Heart left ventricle (tissue), 16 donors: ENCODE results near the gene CELSR3. TPM values are rescaled to one million over a fixed set of nuclear protein-coding genes. Genes with fewer than 3 reads are reported as not detected.

ENCODE experiments used
- ATAC-seq, 4 donors: fragments of 200-7000 bp; cut with Tn5 transposase; one replicate each; pipeline ENCODE4 v1.9.1; 2020 to 2022; ENCODE audit warnings: moderate library complexity in 4 of 4, mild to moderate bottlenecking in 3 of 4, moderate number of reproducible peaks in 1 of 4
- DNase-seq, 5 donors: peaks; one replicate each; pipeline ENCODE4 v3.0.0-alpha.2; 2020
- H3K27ac ChIP-seq, 12 donors: fragments of 200-600 bp; sonication (generic) in 4 of 12; one replicate each; pipeline versions ENCODE4 v1.5.0 to v1.8.0; 2016 to 2022; ENCODE audit warnings: mild to moderate bottlenecking in 2 of 12
- H3K27me3 ChIP-seq, 9 donors: fragments of 200-600 bp; sonication (generic) in 2 of 9; one replicate each; pipeline versions ENCODE4 v1.5.1 to v1.8.0; 2016 to 2022; ENCODE audit warnings: mild to moderate bottlenecking in 3 of 9
- H3K36me3 ChIP-seq, 9 donors: fragments of 200-600 bp; sonication (generic) in 2 of 9; one replicate each; pipeline versions ENCODE4 v1.5.0 to v1.8.0; 2018 to 2022; ENCODE audit warnings: mild to moderate bottlenecking in 2 of 9
- H3K4me1 ChIP-seq, 12 donors: fragments of 200-600 bp; sonication (generic) in 4 of 12; one replicate each; pipeline versions ENCODE4 v1.5.0 to v1.8.0; 2016 to 2022; ENCODE audit warnings: mild to moderate bottlenecking in 3 of 12
- H3K4me3 ChIP-seq, 12 donors: fragments of 200-600 bp; sonication (generic) in 4 of 12; one replicate each; pipeline versions ENCODE4 v1.5.0 to v1.8.0; 2017 to 2022; ENCODE audit warnings: mild to moderate bottlenecking in 9 of 12, moderate library complexity in 4 of 12
- H3K9me3 ChIP-seq, 12 donors: fragments of 200-600 bp; sonication (generic) in 4 of 12; one replicate each; pipeline versions ENCODE4 v1.5.0 to v1.8.0; 2016 to 2022; ENCODE audit warnings: mild to moderate bottlenecking in 1 of 12
- CTCF ChIP-seq, 12 donors: fragments of 200-600 bp; sonication (generic) in 4 of 12; IDR thresholded peaks; one replicate each; pipeline versions ENCODE4 v1.5.0 to v1.8.0; 2018 to 2022; ENCODE audit warnings: antibody characterized with exemption in 12 of 12, mild to moderate bottlenecking in 5 of 12
- POLR2A ChIP-seq, 2 donors: fragments of 450-650 bp; IDR thresholded peaks; one replicate each; pipeline ENCODE4 v1.6.1; 2017; ENCODE audit warnings: antibody characterized with exemption in 2 of 2, mild to moderate bottlenecking in 2 of 2, moderate library complexity in 2 of 2
- WGBS, 4 donors: extraction: QIAGEN DNeasy Blood & Tissue Kit in 2 of 4; methylation state at CpG; one replicate each; pipeline versions ENCODE4 v1.1.5 to v1.1.7; 2013 to 2018; 5-methylcytosine and 5-hydroxymethylcytosine counted together
- intact Hi-C, 10 donors: fragments of 100-400 bp; cut with DNase I; formaldehyde crosslinking; loops; one replicate each; pipeline versions ENCODE4 v1.11.1 to v1.14.2; 2022
- polyA plus RNA-seq, 2 donors: library from polyadenylated mRNA; stranded (reverse); fragments of 200-250 nt; gene quantifications; one replicate each; pipeline ENCODE4 v1.2.3, GENCODE V29; 2013
- total RNA-seq, 9 donors: library from RNA; depleted of rRNA in 2 of 9; stranded (reverse); fragments of >200 nt in 2 of 9; fragmentation: NEBNext Ultra II Directional in 3 of 9; extraction: Animal tissue kit (Norgen Biotek cat#: 25700) in 3 of 9; gene quantifications; one replicate each; pipeline versions ENCODE4 v1.1.0 to v1.2.4, GENCODE V29; 2016 to 2023
- donor health status: ischemic (EF 13 %, LVEDD 7.1; RV severe dilation, severe dysfunction).
- donor health status: healthy with polysubstance abuse.
- donor health status: DM: no; HTN: yes; CAD: no.
- donor health status: DM: no; HTN: no; CAD: no.
- donor health status: ischemic (EF 25% LVEDD 6.9; RV normal size, moderate dysfunction).
- donor health status: ischemic (EF 25% LVEDD 5.7; RV mildly dilated, moderate dysfunction).
- donor health status: healthy.
- donor health status: DM: yes; HTN: yes; CAD: no.
- donor health status: ischemic (EF 35%, LVEDD 5.7; RV mildly dilated, moderate dysfunction).
- donor health status: nonischemic (EF 11% LVEDD 7.7; RV severe dilation, severe dysfunction).
- donor health status: DM: yes; HTN: yes; CAD: no.
- donor health status: PGD.
- donor health status: ischemic (EF 29% LVEDD 5.4; RV normal size, mild dysfunction).
- donor health status: nonischemic (EF 23%, LVEDD 6.1; RV moderate dilation, normal function).

Gene CELSR3
- total and polyA plus RNA-seq, 11 donors = 0.10 to 0.36 (median 0.19) TPM

GRCh38 chr3:48651771-48652170 is 10.9 kb downstream of the CELSR3 start:
- Histone ChIP-seq H3K36me3 (no peaks in the 10 kb centered on the region), H3K27me3 (no peaks in the 10 kb centered on the region), H3K4me1 (peaks cover 0 to 15% (median 10%) of the 10 kb centered on the region in 12 donors), H3K4me3 (no peak overlapping the region), H3K27ac (no peak overlapping the region), H3K9me3 (no peaks in the 10 kb centered on the region)
- intact Hi-C loops = no loop called here
- TF ChIP-seq CTCF (IDR thresholded peaks at IDR 0.05) (no peak), POLR2A (IDR thresholded peaks at IDR 0.05) (no peak)
- WGBS, 4 donors = 87 to 95% (median 91%) methylated on average over 2 to 11 of the region's 11 CpGs
- no peak for DNase-seq
- ATAC-seq = no peak

GRCh38 chr3:48650723-48651122 is 12.0 kb downstream of the CELSR3 start:
- intact Hi-C loops = no loop called here
- DNase-seq (no peak), ATAC-seq (no peak)
- TF ChIP-seq POLR2A (IDR thresholded peaks at IDR 0.05) (no peak), CTCF (IDR thresholded peaks at IDR 0.05) (no peak)
- no peaks in the 10 kb centered on the region for H3K9me3 ChIP-seq
- no peaks in the 10 kb centered on the region for H3K27me3 ChIP-seq
- peaks cover 0 to 4% (median 2%) of the 10 kb centered on the region in 12 donors for H3K4me1 ChIP-seq
- H3K36me3 ChIP-seq = no peaks in the 10 kb centered on the region
- H3K4me3 ChIP-seq = no peak overlapping the region
- H3K27ac ChIP-seq = no peak overlapping the region
- 88 to 94% (median 91%) methylated on average over 10 to 12 of the region's 12 CpGs for WGBS, 4 donors

- ATAC-seq = no peak
- TF ChIP-seq POLR2A (IDR thresholded peaks at IDR 0.05) (no peak), CTCF (IDR thresholded peaks at IDR 0.05) (no peak)
Observed at GRCh38 chr3:48648188-48648850, 14.4 kb downstream of the CELSR3 start.

DNA sequence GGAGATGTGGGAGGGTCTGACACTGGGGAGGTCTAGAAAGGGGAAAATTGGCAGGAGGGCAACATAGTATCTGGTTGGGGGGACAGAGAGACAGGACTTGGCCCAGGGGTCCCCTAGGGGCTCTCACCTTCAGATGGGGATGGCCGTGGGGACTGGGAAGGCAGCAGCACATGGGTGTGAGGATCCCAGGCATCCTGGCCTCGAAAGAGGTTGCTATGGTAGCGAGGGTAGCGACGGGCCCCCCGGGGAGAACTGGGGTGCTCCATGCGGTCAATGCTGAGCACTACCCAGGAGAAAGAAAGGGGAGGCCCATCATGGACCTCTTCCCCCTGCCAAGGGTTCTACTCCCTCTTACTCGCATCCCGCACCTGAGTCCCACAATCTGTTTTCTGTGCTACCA is 15.0 kb downstream of the CELSR3 start:
- no peaks in the 10 kb centered on the region for H3K27me3 ChIP-seq
- no peaks in the 10 kb centered on the region for H3K9me3 ChIP-seq
- no peaks in the 10 kb centered on the region for H3K36me3 ChIP-seq
- H3K4me3 ChIP-seq = no peak overlapping the region
- intact Hi-C loops = no loop called here
- ATAC-seq = no peak
- no peak for TF ChIP-seq CTCF (IDR thresholded peaks at IDR 0.05)
- TF ChIP-seq POLR2A (IDR thresholded peaks at IDR 0.05) = no peak
- H3K4me1 ChIP-seq = no peaks in the 10 kb centered on the region
- no peak for DNase-seq
- WGBS, 4 donors = 82 to 91% (median 88%) methylated on average over 9 of the region's 9 CpGs
- H3K27ac ChIP-seq = no peak overlapping the region

More at GRCh38 chr3:48648188-48648850, 14.4 kb downstream of the CELSR3 start:
- intact Hi-C loops = no loop called here
- no peaks in the 10 kb centered on the region for H3K9me3 ChIP-seq
- no peak for DNase-seq
- WGBS, 4 donors = 92 to 96% (median 94%) methylated on average over 11 to 15 of the region's 15 CpGs
- no peaks in the 10 kb centered on the region for H3K36me3 ChIP-seq
- no peak overlapping the region for H3K27ac ChIP-seq
- no peaks in the 10 kb centered on the region for H3K27me3 ChIP-seq
- no peaks in the 10 kb centered on the region for H3K4me1 ChIP-seq
- H3K4me3 ChIP-seq = no peak overlapping the region
